ENCODE results near the gene MMRN1.
A peak's percentile ranks its signal among the peaks of the same experiment; 100 is the strongest.

Gene MMRN1

DNA sequence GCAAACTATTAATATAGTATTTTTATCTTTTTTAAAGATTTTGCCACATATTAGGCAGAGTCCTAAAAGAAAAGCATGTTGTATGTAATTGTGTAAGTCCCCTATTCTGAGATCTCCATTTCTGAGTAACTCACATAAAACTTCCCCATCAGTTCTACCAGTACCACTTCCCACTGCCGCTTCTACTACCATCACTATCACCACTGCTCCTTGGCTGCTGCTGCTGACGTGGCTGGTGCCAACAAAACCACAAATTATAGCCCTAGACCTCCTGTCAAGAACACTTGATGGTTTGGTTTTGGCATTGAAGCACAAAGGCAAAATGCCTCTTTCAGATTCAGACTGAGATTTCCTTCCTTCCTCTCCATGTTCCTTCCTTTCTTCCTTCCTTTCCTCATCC, 106.4 kb downstream of the MMRN1 start:
- DNase-seq, result peak; percentile 8

DNA sequence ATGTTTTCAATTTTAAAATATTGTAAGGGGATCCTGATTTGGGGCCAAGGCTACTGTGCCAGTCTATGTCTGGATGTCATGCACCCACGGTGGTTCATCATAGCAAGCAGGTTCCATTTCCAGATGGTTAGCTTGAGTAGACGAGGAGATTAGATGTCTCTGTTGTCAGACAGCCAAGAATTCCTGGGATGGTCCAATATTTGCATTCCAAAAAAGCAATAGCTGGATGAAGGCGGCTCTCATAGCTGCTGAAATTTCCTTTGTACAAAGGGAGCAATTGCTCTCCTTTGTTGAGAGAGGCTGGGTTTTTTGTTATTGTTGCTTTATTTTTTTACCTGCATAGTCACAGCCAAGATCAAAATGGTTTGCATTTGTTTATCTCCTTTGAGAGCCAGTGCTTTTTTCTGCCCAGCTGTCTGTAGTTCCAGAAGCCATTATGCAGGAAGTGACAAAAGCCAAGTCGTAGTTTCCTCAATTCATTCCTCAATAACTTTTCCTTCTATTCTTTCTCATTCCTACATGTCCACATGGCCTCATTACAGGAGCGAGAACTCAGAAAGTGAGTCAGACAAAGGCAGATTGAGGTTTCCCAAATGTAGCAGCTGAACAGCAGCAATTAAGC, 107.9 kb downstream of the MMRN1 start:
- DNase-seq, result peak; percentile 71

Measured in NCI-H1092 treated with DMSO at 0.1 percent for 48 hours (cell line).